ENCODE data around the gene ADM2.

- no peak for TF ChIP-seq ZNF891 (CRISPR knock-in tag; IDR thresholded peaks at IDR 0.05)
- no peak for TF ChIP-seq TAF1 (CRISPR knock-in tag; IDR thresholded peaks at IDR 0.05)
- no peak for TF ChIP-seq POLR2AphosphoS2 (IDR thresholded peaks at IDR 0.05; ENCODE audit: low read depth, low read length)
- no peak for TF ChIP-seq ZBTB26 (CRISPR knock-in tag; IDR thresholded peaks at IDR 0.05; ENCODE audit: borderline replicate concordance)
- no peak for TF ChIP-seq ZNF512 (CRISPR knock-in tag; IDR thresholded peaks at IDR 0.05)
- TF ChIP-seq SRF (IDR thresholded peaks at IDR 0.05; ENCODE audit: low read depth, low read length), result no peak
- no peak for TF ChIP-seq CHD4 (IDR thresholded peaks at IDR 0.05; ENCODE audit: borderline replicate concordance, low read length)
- no peak for TF ChIP-seq NFRKB (IDR thresholded peaks at IDR 0.05)
- no peak for TF ChIP-seq ZBTB8A (CRISPR knock-in tag; IDR thresholded peaks at IDR 0.05; ENCODE audit: borderline replicate concordance, low read depth)
- no peak for TF ChIP-seq DBP (CRISPR knock-in tag; IDR thresholded peaks at IDR 0.05; ENCODE audit: not compliant biosample characterization)
These were observed 45.9 kb upstream of the ADM2 start for GRCh38 chr22:50435291-50436014.

Measured in HepG2 (cell line).